Prostate gland (tissue), 2 donors: Measurements from ENCODE around the gene PGAP6.

ENCODE experiments used
- POLR2A ChIP-seq: fragments of 450-650 bp; IDR thresholded peaks from one replicate; pipeline ENCODE4 v1.6.1; 2016; ENCODE audit warnings: antibody characterized with exemption, mild to moderate bottlenecking
- TF ChIP-seq, protein P1 (sequence below), 4 experiments: fragments of 200-600 bp in 2 of 4; fragments of 450-650 bp in 2 of 4; sonication (generic) in 2 of 4; IDR thresholded peaks; 1 replicate in 3 of 4; 2 replicates in 1 of 4; pipeline ENCODE4 v1.5.1; 2016 to 2019; ENCODE audit warnings: antibody characterized with exemption in 4 of 4, mild to moderate bottlenecking in 2 of 4, moderate library complexity in 2 of 4

DNA sequence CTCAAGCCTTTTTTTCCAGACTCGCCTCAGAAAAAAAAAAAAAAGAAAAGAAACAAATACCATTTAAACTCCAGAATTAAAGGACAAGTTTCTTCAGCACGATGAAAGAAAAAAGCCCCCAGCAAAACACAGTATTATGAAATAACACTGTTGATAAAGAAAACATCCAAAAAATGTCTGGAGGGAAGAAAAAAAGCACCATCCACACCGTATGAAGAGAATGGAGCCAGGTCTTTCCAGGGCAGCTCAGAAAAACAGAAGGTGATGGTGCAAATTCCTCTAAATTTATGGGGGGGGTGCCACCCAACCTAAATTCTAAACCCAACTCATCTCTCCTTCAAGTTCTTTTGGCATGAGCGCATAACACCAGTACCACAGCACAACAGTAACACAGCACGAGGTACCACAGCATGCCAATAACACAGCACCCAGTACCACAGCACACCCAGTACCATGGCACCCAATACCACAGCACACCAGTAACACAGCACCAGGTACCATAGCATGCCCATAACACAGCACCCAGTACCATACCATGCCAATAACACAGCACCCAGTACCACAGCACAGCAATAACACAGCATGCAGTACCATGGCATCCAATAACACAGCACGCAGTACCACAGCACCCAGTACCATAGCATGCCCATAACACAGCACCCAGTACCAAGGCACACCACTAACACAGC, 48.2 kb downstream of the PGAP6 start:
- TF ChIP-seq, protein P1, sequence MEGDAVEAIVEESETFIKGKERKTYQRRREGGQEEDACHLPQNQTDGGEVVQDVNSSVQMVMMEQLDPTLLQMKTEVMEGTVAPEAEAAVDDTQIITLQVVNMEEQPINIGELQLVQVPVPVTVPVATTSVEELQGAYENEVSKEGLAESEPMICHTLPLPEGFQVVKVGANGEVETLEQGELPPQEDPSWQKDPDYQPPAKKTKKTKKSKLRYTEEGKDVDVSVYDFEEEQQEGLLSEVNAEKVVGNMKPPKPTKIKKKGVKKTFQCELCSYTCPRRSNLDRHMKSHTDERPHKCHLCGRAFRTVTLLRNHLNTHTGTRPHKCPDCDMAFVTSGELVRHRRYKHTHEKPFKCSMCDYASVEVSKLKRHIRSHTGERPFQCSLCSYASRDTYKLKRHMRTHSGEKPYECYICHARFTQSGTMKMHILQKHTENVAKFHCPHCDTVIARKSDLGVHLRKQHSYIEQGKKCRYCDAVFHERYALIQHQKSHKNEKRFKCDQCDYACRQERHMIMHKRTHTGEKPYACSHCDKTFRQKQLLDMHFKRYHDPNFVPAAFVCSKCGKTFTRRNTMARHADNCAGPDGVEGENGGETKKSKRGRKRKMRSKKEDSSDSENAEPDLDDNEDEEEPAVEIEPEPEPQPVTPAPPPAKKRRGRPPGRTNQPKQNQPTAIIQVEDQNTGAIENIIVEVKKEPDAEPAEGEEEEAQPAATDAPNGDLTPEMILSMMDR (IDR thresholded peaks at IDR 0.05), result no peak
- TF ChIP-seq POLR2A, result no peak
